HepG2 (cell line): ENCODE results near the gene MVK. TPM values are rescaled to one million over a fixed set of nuclear protein-coding genes. Genes with fewer than 3 reads are reported as not detected.

Source experiments
- ARID5B ChIP-seq: IDR thresholded peaks from 2 replicates; pipeline ENCODE4 v1.4.0; 2020; ENCODE audit warnings: mild to moderate bottlenecking, missing genetic modification reagents
- CREM ChIP-seq, 2 experiments: sonication (generic) in 1 of 2; formaldehyde crosslinking in 1 of 2; IDR thresholded peaks; 2 replicates each; pipeline versions ENCODE4 v1.4.0 to v1.6.1; 2016 to 2020; ENCODE audit warnings: antibody characterized with exemption in 1 of 2, mild to moderate bottlenecking in 1 of 2, missing genetic modification reagents in 1 of 2
- ETV5 ChIP-seq: IDR thresholded peaks from 2 replicates; pipeline ENCODE4 v1.6.1; 2018; ENCODE audit warnings: missing biosample characterization, missing genetic modification reagents, inconsistent platforms, borderline replicate concordance
- GFI1 ChIP-seq: sonication (generic); formaldehyde crosslinking; IDR thresholded peaks from 2 replicates; pipeline ENCODE4 v1.5.0; 2020; ENCODE audit warnings: missing genetic modification reagents, mild to moderate bottlenecking, borderline replicate concordance
- GMEB1 ChIP-seq: sonication (generic); formaldehyde crosslinking; IDR thresholded peaks from 2 replicates; pipeline ENCODE4 v1.5.1; 2020; ENCODE audit warnings: missing genetic modification reagents, mild to moderate bottlenecking, borderline replicate concordance
- HOXA5 ChIP-seq: sonication (generic); formaldehyde crosslinking; IDR thresholded peaks from 2 replicates; pipeline ENCODE4 v1.4.0; 2020; ENCODE audit warnings: missing genetic modification reagents
- KDM6A ChIP-seq: IDR thresholded peaks from 2 replicates; pipeline ENCODE4 v1.6.1; 2016; ENCODE audit warnings: low read depth
- NR3C1 ChIP-seq: sonication (generic); formaldehyde crosslinking; IDR thresholded peaks from 2 replicates; pipeline ENCODE4 v1.4.0; 2020; ENCODE audit warnings: missing genetic modification reagents
- RBFOX2 ChIP-seq: fragments of 200-400 bp; formaldehyde crosslinking; IDR thresholded peaks from 2 replicates; pipeline ENCODE4 v1.6.1; 2017; ENCODE audit warnings: low read depth, mild to moderate bottlenecking, low read length
- RXRB ChIP-seq: IDR thresholded peaks from 2 replicates; pipeline ENCODE4 v1.6.1; 2016; ENCODE audit warnings: borderline replicate concordance, missing genetic modification reagents, missing compliant biosample characterization
- SKIL ChIP-seq: sonication (generic); formaldehyde crosslinking; IDR thresholded peaks from 2 replicates; pipeline ENCODE4 v1.8.0; 2022; ENCODE audit warnings: missing genetic modification reagents, mild to moderate bottlenecking, moderate library complexity, borderline replicate concordance
- ZBTB21 ChIP-seq: sonication (generic); formaldehyde crosslinking; IDR thresholded peaks from 2 replicates; pipeline ENCODE4 v1.4.0; 2020; ENCODE audit warnings: missing genetic modification reagents
- ZFP36 ChIP-seq: fragments of 150-350 bp; IDR thresholded peaks from 2 replicates; pipeline ENCODE4 v1.6.1; 2018; ENCODE audit warnings: borderline replicate concordance, low read length, low read depth; ENCODE audit not compliant: partially characterized antibody
- ZNF546 ChIP-seq: sonication (generic); formaldehyde crosslinking; conservative IDR thresholded peaks from 2 replicates; pipeline ENCODE4 v1.8.1; 2023; ENCODE audit warnings: mild to moderate bottlenecking, missing genetic modification reagents
- ZNF564 ChIP-seq: sonication (generic); formaldehyde crosslinking; IDR thresholded peaks from 2 replicates; pipeline ENCODE4 v1.8.1; 2023; ENCODE audit warnings: mild to moderate bottlenecking, missing genetic modification reagents
- ZNF691 ChIP-seq: sonication (generic); formaldehyde crosslinking; IDR thresholded peaks from 2 replicates; pipeline ENCODE4 v1.4.0; 2020; ENCODE audit warnings: missing genetic modification reagents, low read depth, mild to moderate bottlenecking, borderline replicate concordance
- polyA plus RNA-seq, 8 experiments: library from polyadenylated mRNA; depleted of rRNA in 3 of 8; stranded (reverse) in 7 of 8; unstranded in 1 of 8; fragments of >200 nt; fragmentation: Illumina TruSeq in 4 of 8; extraction: Trizol in 4 of 8; gene quantifications; 2 replicates each; pipeline versions ENCODE4 v1.2.1 to v1.2.3, GENCODE V29; 2011 to 2016; ENCODE audit warnings: low read depth in 4 of 8, missing spikeins in 1 of 8, mixed read lengths in 1 of 8; ENCODE audit not compliant: insufficient read depth in 1 of 8
- total RNA-seq, 5 experiments: library from RNA; depleted of rRNA; stranded (reverse); fragments of >200 nt; fragmentation: Illumina TruSeq; extraction: Trizol; gene quantifications; 2 replicates each; pipeline ENCODE4 v1.2.3, GENCODE V29; 2016; ENCODE audit warnings: low read depth in 1 of 5

Gene MVK
- total and polyA plus RNA-seq, 2 of the 13 experiments (the other 11 are each of a cell fraction or from before 2014, with no cell fraction given), result 11.6 to 66.9 TPM

- TF ChIP-seq ZNF546 (CRISPR knock-in tag) (0 out of 2 replicates have a peak, but pooled peaks have one; percentile 78), HOXA5 (CRISPR knock-in tag) (0 out of 2 replicates have a peak, but pooled peaks have one; percentile 14), ZBTB21 (CRISPR knock-in tag) (no peak), ZFP36 (no peak), CREM (IDR thresholded peaks at IDR 0.05) (0 out of 2 replicates have a peak, but pooled peaks have one; percentile 13), CREM (CRISPR knock-in tag; IDR thresholded peaks at IDR 0.05) (no peak), ARID5B (CRISPR knock-in tag) (peak; percentile 42), ZNF564 (CRISPR knock-in tag) (peak; percentile 32; the same call in 1 of the 2 replicates), GFI1 (peak; percentile 69), KDM6A (CRISPR knock-in tag) (no peak), RXRB (CRISPR knock-in tag) (peak; percentile 20; the same call in 1 of the 2 replicates), RBFOX2 (0 out of 2 replicates have a peak, but pooled peaks have one; percentile 37), SKIL (CRISPR knock-in tag) (peak; percentile 29; the same call in 1 of the 2 replicates), GMEB1 (CRISPR knock-in tag) (no peak), NR3C1 (CRISPR knock-in tag) (no peak), ZNF691 (peak; percentile 64; the same call in 1 of the 2 replicates), ETV5 (CRISPR knock-in tag) (peak; percentile 26; the same call in 1 of the 2 replicates)
Measured at GRCh38 chr12:109597795-109598427, 24.3 kb downstream of the MVK start (continued).
